WTC11 (cell line): ENCODE measurements around the gene KIF26A. TPM values are rescaled to one million over a fixed set of nuclear protein-coding genes. Genes with fewer than 3 reads are reported as not detected.

ENCODE experiments used
- ATAC-seq: fragments of 200-7000 bp; cut with Tn5 transposase; 2 replicates; pipeline ENCODE4 v1.10.0; 2021; ENCODE audit warnings: mild to moderate bottlenecking, moderate library complexity
- CTCF ChIA-PET: fragments of 300-600 bp; sonication (Branson Sonifier 250); formaldehyde crosslinking; loops from one replicate; lab custom pipeline; 2021; ENCODE audit warnings: antibody characterized with exemption; lab: Charles Lee
- POLR2A ChIA-PET: fragments of 350-600 bp; sonication (Branson Sonifier 250); formaldehyde crosslinking; loops from one replicate; lab custom pipeline; 2021; ENCODE audit warnings: antibody characterized with exemption; lab: Charles Lee
- DNase-seq: peaks from one replicate; pipeline ENCODE4 v3.0.0; 2021; ENCODE audit warnings: low spot score
- H3K27ac Mint-ChIP-seq: 2 replicates; pipeline ENCODE4 v1.8.0; 2021; ENCODE audit warnings: mixed read lengths
- H3K27me3 Mint-ChIP-seq: 2 replicates; pipeline ENCODE4 v1.8.0; 2021; ENCODE audit warnings: low read depth, mild to moderate bottlenecking, moderate library complexity, mixed read lengths
- H3K36me3 Mint-ChIP-seq: 2 replicates; pipeline ENCODE4 v1.8.0; 2021; ENCODE audit warnings: mixed read lengths
- H3K4me1 Mint-ChIP-seq: 2 replicates; pipeline ENCODE4 v1.8.0; 2022; ENCODE audit warnings: mixed read lengths
- H3K4me3 Mint-ChIP-seq: 2 replicates; pipeline ENCODE4 v1.8.0; 2021; ENCODE audit warnings: mild to moderate bottlenecking, moderate library complexity, mixed read lengths
- H3K9me3 Mint-ChIP-seq: 2 replicates; pipeline ENCODE4 v1.8.0; 2021; ENCODE audit warnings: mixed read lengths
- ARID4B ChIP-seq: sonication (generic); formaldehyde crosslinking; IDR thresholded peaks from 2 replicates; pipeline ENCODE4 v1.8.0; 2023; ENCODE audit warnings: missing genetic modification reagents, mild to moderate bottlenecking, borderline replicate concordance
- ATF2 ChIP-seq: sonication (generic); formaldehyde crosslinking; IDR thresholded peaks from 2 replicates; pipeline ENCODE4 v1.8.1; 2022; ENCODE audit warnings: low read depth, missing genetic modification reagents, borderline replicate concordance
- CDX4 ChIP-seq: fragments of 250-450 bp; sonication (Bioruptor Pico); IDR thresholded peaks from 2 replicates; pipeline ENCODE4 v1.9.0; 2021; ENCODE audit warnings: moderate library complexity, mild to moderate bottlenecking, inconsistent platforms, borderline replicate concordance
- ETV6 ChIP-seq: sonication (generic); formaldehyde crosslinking; IDR thresholded peaks from 2 replicates; pipeline ENCODE4 v1.8.1; 2022; ENCODE audit warnings: mild to moderate bottlenecking, missing genetic modification reagents
- GABPB1 ChIP-seq: sonication (generic); formaldehyde crosslinking; IDR thresholded peaks from 2 replicates; pipeline ENCODE4 v1.8.1; 2023; ENCODE audit warnings: mild to moderate bottlenecking, missing genetic modification reagents
- NFE2L1 ChIP-seq: sonication (generic); formaldehyde crosslinking; IDR thresholded peaks from 2 replicates; pipeline ENCODE4 v1.8.1; 2023; ENCODE audit warnings: missing genetic modification reagents
- RORB ChIP-seq: fragments of 250-450 bp; sonication (Bioruptor Pico); IDR thresholded peaks from 2 replicates; pipeline ENCODE4 v1.9.0; 2021; ENCODE audit warnings: mild to moderate bottlenecking
- TCF7 ChIP-seq: sonication (generic); formaldehyde crosslinking; IDR thresholded peaks from 2 replicates; pipeline ENCODE4 v1.8.0; 2022; ENCODE audit warnings: mild to moderate bottlenecking, low read depth, missing genetic modification reagents, moderate library complexity
- ZBTB21 ChIP-seq: sonication (generic); formaldehyde crosslinking; IDR thresholded peaks from 2 replicates; pipeline ENCODE4 v1.8.1; 2023; ENCODE audit warnings: mild to moderate bottlenecking, missing genetic modification reagents, borderline replicate concordance
- ZNF219 ChIP-seq: sonication (generic); formaldehyde crosslinking; IDR thresholded peaks from 2 replicates; pipeline ENCODE4 v1.8.0; 2023; ENCODE audit warnings: missing genetic modification reagents, mild to moderate bottlenecking, borderline replicate concordance
- ZNF281 ChIP-seq: sonication (generic); formaldehyde crosslinking; IDR thresholded peaks from 2 replicates; pipeline ENCODE4 v1.8.0; 2023; ENCODE audit warnings: mild to moderate bottlenecking, missing genetic modification reagents
- ZNF512 ChIP-seq: sonication (generic); formaldehyde crosslinking; IDR thresholded peaks from 2 replicates; pipeline ENCODE4 v1.8.1; 2022; ENCODE audit warnings: missing genetic modification reagents, borderline replicate concordance
- ZNF671 ChIP-seq: fragments of 250-450 bp; sonication (Bioruptor Pico); IDR thresholded peaks from 2 replicates; pipeline ENCODE4 v1.8.0; 2021; ENCODE audit warnings: mild to moderate bottlenecking
- total RNA-seq: library from RNA; stranded (reverse); gene quantifications from 3 replicates; pipeline ENCODE4 v1.2.3, GENCODE V29; 2021
- TF ChIP-seq, protein P1 (sequence below): fragments of 250-450 bp; sonication (Bioruptor Pico); IDR thresholded peaks from 2 replicates; pipeline ENCODE4 v1.9.0; 2021; ENCODE audit warnings: mild to moderate bottlenecking
- TF ChIP-seq, protein P2 (sequence below): sonication (generic); formaldehyde crosslinking; IDR thresholded peaks from 2 replicates; pipeline ENCODE4 v1.8.0; 2022; ENCODE audit warnings: mild to moderate bottlenecking, missing genetic modification reagents
- TF ChIP-seq, protein P3 (sequence below): sonication (generic); formaldehyde crosslinking; IDR thresholded peaks from 2 replicates; pipeline ENCODE4 v1.8.1; 2023; ENCODE audit warnings: mild to moderate bottlenecking, missing genetic modification reagents
- TF ChIP-seq, protein P4 (sequence below): fragments of 250-450 bp; sonication (Bioruptor Pico); conservative IDR thresholded peaks from 2 replicates; pipeline ENCODE4 v1.9.0; 2021; ENCODE audit warnings: mild to moderate bottlenecking

KIF26A gene
- total RNA-seq, 1 experiment from 2014 or later = 53.4 TPM

GRCh38 chr14:104137297-104138097 lies 890 bp upstream of the KIF26A start:
- ChIA-PET CTCF (interaction anchor here (0.6 to 1.9 kb wide), 34 partner anchors 9 to 836 kb away, joined by 3 to 21 read pairs (median 5); partner anchors contain the start of gene ASPG), POLR2A (no interaction called here)
- H3K27ac Mint-ChIP-seq = no peak overlapping the region
- H3K4me3 Mint-ChIP-seq = peak overlapping the region; percentile 71
- H3K9me3 Mint-ChIP-seq = no peaks in the 10 kb centered on the region
- H3K36me3 Mint-ChIP-seq = no peaks in the 10 kb centered on the region
- peak; percentile 42 for ATAC-seq
- DNase-seq = peak; percentile 79
- peaks cover 28% of the 10 kb centered on the region for H3K27me3 Mint-ChIP-seq
- peaks cover 25% of the 10 kb centered on the region for H3K4me1 Mint-ChIP-seq
- TF ChIP-seq RORB = no peak
- peak; percentile 75; the same call in 1 of the 2 replicates for TF ChIP-seq ZNF219 (CRISPR knock-in tag)
- TF ChIP-seq ZNF512 (CRISPR knock-in tag) = no peak
- TF ChIP-seq, protein P1, sequence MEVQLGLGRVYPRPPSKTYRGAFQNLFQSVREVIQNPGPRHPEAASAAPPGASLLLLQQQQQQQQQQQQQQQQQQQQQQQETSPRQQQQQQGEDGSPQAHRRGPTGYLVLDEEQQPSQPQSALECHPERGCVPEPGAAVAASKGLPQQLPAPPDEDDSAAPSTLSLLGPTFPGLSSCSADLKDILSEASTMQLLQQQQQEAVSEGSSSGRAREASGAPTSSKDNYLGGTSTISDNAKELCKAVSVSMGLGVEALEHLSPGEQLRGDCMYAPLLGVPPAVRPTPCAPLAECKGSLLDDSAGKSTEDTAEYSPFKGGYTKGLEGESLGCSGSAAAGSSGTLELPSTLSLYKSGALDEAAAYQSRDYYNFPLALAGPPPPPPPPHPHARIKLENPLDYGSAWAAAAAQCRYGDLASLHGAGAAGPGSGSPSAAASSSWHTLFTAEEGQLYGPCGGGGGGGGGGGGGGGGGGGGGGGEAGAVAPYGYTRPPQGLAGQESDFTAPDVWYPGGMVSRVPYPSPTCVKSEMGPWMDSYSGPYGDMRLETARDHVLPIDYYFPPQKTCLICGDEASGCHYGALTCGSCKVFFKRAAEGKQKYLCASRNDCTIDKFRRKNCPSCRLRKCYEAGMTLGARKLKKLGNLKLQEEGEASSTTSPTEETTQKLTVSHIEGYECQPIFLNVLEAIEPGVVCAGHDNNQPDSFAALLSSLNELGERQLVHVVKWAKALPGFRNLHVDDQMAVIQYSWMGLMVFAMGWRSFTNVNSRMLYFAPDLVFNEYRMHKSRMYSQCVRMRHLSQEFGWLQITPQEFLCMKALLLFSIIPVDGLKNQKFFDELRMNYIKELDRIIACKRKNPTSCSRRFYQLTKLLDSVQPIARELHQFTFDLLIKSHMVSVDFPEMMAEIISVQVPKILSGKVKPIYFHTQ = no peak
- TF ChIP-seq TCF7 = no peak
- TF ChIP-seq ZBTB21 = no peak
- TF ChIP-seq ZNF671 (CRISPR knock-in tag) = no peak
- TF ChIP-seq ARID4B (CRISPR knock-in tag) = peak; percentile 68; the same call in 1 of the 2 replicates
- TF ChIP-seq GABPB1 = no peak
- TF ChIP-seq, protein P2, sequence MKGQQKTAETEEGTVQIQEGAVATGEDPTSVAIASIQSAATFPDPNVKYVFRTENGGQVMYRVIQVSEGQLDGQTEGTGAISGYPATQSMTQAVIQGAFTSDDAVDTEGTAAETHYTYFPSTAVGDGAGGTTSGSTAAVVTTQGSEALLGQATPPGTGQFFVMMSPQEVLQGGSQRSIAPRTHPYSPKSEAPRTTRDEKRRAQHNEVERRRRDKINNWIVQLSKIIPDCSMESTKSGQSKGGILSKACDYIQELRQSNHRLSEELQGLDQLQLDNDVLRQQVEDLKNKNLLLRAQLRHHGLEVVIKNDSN = peak; percentile 58; the same call in 1 of the 2 replicates
- no peak for TF ChIP-seq CDX4 (CRISPR knock-in tag)
- TF ChIP-seq, protein P3, sequence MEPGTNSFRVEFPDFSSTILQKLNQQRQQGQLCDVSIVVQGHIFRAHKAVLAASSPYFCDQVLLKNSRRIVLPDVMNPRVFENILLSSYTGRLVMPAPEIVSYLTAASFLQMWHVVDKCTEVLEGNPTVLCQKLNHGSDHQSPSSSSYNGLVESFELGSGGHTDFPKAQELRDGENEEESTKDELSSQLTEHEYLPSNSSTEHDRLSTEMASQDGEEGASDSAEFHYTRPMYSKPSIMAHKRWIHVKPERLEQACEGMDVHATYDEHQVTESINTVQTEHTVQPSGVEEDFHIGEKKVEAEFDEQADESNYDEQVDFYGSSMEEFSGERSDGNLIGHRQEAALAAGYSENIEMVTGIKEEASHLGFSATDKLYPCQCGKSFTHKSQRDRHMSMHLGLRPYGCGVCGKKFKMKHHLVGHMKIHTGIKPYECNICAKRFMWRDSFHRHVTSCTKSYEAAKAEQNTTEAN (CRISPR knock-in tag) = no peak
- TF ChIP-seq, protein P4, sequence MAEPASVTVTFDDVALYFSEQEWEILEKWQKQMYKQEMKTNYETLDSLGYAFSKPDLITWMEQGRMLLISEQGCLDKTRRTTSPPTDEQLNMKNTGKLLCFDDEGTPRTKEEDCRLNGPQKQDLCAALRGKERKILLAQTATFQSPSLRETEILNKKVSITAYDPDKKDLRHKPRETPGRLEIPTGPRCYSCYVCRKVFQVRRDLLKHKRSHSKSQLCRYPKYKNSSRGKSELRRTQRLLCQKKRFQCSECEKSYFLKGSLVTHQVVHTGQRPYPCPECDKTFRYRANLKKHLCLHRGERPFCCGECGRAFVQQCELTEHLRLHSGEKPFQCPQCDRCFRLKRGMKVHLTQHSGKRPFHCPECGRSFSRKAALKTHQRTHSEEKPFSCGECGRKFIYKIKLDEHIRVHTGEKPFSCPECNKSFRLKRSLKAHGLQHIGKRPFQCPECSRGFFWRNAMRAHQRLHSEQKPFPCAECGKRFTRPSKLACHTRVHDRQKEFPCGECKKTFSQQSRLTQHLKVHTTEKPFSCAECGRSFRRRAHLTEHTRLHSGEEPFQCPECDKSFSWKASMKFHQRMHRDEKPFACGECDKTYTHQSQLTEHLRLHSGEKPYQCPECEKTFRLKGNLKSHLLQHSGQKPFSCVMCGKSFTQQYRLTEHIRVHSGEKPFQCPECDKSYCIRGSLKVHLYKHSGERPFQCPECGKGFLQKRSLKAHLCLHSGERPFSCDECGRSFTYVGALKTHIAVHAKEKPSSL (CRISPR knock-in tag) = no peak
- TF ChIP-seq ATF2 (CRISPR knock-in tag) = no peak
- TF ChIP-seq ETV6 (CRISPR knock-in tag) = peak; percentile 80; the same call in 1 of the 2 replicates
- TF ChIP-seq NFE2L1 = no peak
- TF ChIP-seq ZNF281 = no peak
